ENCODE measurements around the gene TOMM7.
A peak's percentile ranks its signal among the peaks of the same experiment; 100 is the strongest.

Gene TOMM7

DNA sequence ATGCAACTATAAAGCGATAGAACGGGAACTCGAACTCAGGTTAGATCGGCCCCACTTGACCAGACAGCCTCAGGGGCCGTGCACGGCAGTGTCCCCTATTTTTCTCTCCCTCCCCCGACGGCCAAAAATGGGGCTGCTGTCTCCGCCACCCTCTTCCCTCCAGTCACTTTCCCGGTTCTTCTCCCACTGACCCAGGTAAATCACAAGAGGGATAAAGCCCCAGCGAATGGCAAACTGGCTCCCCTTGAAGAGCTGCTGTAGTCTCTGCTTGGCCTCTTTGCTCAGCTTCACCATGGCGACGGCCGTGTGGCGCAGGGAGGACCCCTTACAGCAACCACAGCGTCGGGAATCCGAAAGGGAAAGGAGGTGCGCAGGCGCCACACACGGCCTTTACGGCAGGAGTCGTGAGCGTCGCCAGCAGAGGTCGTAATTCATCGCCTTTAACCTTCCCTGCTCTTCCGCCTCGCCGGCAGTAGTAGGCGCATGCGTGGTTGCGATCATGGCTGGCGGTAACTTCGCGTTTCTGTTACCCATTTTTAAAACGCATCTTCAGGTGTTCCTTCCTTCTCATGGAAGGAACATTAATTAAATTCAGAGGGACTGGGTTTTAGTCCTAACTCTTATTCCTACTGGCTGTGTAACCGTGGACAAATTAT, at the start of gene TOMM7:
Gene TOMM7, minus strand, starts transcription at position 364 of the 656 bp plus-strand sequence. Its CDS starts 70 bp downstream, at position 294.
- DNase-seq, result peak; percentile 87
- H3K27me3 ChIP-seq (replicated peaks), result no peaks in the 10 kb centered on the region
- TF ChIP-seq, protein P1, sequence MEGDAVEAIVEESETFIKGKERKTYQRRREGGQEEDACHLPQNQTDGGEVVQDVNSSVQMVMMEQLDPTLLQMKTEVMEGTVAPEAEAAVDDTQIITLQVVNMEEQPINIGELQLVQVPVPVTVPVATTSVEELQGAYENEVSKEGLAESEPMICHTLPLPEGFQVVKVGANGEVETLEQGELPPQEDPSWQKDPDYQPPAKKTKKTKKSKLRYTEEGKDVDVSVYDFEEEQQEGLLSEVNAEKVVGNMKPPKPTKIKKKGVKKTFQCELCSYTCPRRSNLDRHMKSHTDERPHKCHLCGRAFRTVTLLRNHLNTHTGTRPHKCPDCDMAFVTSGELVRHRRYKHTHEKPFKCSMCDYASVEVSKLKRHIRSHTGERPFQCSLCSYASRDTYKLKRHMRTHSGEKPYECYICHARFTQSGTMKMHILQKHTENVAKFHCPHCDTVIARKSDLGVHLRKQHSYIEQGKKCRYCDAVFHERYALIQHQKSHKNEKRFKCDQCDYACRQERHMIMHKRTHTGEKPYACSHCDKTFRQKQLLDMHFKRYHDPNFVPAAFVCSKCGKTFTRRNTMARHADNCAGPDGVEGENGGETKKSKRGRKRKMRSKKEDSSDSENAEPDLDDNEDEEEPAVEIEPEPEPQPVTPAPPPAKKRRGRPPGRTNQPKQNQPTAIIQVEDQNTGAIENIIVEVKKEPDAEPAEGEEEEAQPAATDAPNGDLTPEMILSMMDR (IDR thresholded peaks at IDR 0.05; ENCODE audit: low read depth, low read length, missing control alignments), result no peak
- H3K36me3 ChIP-seq (replicated peaks), result peaks cover 2% of the 10 kb centered on the region
- H3K27ac ChIP-seq, result peak within 1 kb of the TSS; percentile 91
- H3K4me3 ChIP-seq (ENCODE audit: low read depth, low read length), result peak within 1 kb of the TSS; percentile 96
- in situ Hi-C loops (cut with HindIII; ENCODE audit: low pct_ligation_motif_present, low sequenced_read_pairs), result no loop called here

DNA sequence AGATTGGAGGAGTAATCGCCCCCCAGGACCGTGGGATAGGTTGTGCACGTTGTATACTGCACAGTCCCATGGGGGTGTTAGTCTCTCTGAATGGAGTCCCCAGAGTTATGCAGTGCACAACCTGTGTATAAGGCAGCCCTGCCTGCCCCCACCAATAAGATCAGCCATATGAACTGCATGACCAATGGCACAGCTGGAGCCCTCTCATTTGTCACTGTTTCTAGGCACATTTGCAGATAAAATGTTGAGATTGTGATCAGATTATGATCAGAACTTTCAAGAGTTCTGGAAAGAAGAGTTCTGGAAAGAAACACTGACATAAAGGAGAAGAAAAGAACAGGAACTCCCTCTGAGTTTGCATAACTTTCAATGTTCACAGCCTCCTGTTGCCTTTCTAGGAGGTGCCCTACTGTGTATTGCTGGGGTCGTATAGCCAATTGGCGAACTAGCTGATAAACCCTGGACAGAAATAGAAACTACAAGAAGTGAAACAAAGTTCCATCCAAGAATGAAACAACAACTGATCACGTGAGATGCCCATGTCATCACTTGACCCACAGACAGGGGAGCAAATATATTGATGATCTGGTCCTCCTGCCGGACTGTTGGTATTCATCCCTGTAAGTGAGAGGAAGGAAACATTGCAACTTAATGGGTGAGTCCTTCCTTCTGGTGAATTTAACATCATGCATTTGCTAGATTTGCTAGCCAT, 49.6 kb upstream of the TOMM7 start:
- in situ Hi-C loops (cut with HindIII; ENCODE audit: low pct_ligation_motif_present, low sequenced_read_pairs), result loop anchor here (25.0 kb wide), 1 partner anchor 190 kb away; no protein-coding TSS in a partner anchor

DNA sequence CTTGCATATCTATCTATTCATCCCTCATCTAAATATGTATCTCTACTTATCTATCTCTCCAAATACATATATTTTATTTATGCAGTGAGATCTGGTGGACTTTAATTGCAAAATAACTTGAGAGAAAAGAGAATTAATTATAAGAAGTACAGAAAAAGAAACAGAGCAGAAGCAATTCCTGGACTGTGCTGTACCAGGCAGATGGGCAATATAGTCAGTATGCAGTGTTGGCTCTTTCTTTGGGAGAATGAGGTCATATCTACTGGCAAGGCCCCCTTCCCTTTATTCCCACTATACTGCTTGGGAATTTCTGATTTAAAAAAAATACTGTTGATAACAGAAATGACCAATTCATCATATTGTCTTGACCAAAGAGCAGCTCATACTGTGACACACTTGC, 49.0 kb upstream of the TOMM7 start:
- Histone ChIP-seq H3K27ac (no peak overlapping the region), H3K36me3 (replicated peaks) (no peaks in the 10 kb centered on the region), H3K4me3 (ENCODE audit: low read depth, low read length) (no peak overlapping the region), H3K27me3 (replicated peaks) (no peaks in the 10 kb centered on the region)
- no peak for DNase-seq
- TF ChIP-seq, protein P1 (IDR thresholded peaks at IDR 0.05; ENCODE audit: low read depth, low read length, missing control alignments), result no peak
- in situ Hi-C loops (cut with HindIII; ENCODE audit: low pct_ligation_motif_present, low sequenced_read_pairs), result loop anchor here (25.0 kb wide), 1 partner anchor 191 kb away; no protein-coding TSS in a partner anchor

More for the DNA sequence above, 49.6 kb upstream of the TOMM7 start:
- H3K36me3 ChIP-seq (replicated peaks), result no peaks in the 10 kb centered on the region
- DNase-seq, result no peak
- no peaks in the 10 kb centered on the region for H3K27me3 ChIP-seq (replicated peaks)
- TF ChIP-seq, protein P1 (IDR thresholded peaks at IDR 0.05; ENCODE audit: low read depth, low read length, missing control alignments), result no peak
- H3K27ac ChIP-seq, result no peak overlapping the region
- no peak overlapping the region for H3K4me3 ChIP-seq (ENCODE audit: low read depth, low read length)

DNA sequence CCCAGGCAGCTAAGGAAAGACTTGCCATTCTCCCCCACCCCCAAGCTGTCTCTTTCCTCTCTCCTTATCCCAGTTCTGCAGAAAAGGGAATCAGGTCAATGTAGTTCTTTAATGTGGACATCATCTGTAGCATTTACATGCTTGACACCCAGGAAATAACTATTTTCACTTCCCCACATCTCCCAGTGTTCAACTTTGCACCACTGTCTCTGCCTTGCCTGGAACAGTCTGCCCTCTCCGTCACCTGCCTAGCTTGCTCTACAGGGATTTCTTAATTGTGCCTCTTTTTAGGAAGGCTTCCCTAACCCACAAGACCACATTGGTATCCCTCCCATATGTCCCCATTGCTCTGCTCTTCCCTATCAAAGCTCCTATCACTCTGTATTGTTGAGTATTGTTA, 45.9 kb upstream of the TOMM7 start:
- Histone ChIP-seq H3K4me3 (ENCODE audit: low read depth, low read length) (no peak overlapping the region), H3K27ac (no peak overlapping the region), H3K27me3 (replicated peaks) (no peaks in the 10 kb centered on the region), H3K36me3 (replicated peaks) (no peaks in the 10 kb centered on the region)
- TF ChIP-seq, protein P1 (IDR thresholded peaks at IDR 0.05; ENCODE audit: low read depth, low read length, missing control alignments), result no peak
- in situ Hi-C loops (cut with HindIII; ENCODE audit: low pct_ligation_motif_present, low sequenced_read_pairs), result loop anchor here (25.0 kb wide), 1 partner anchor 194 kb away; no protein-coding TSS in a partner anchor
- DNase-seq, result no peak

DNA sequence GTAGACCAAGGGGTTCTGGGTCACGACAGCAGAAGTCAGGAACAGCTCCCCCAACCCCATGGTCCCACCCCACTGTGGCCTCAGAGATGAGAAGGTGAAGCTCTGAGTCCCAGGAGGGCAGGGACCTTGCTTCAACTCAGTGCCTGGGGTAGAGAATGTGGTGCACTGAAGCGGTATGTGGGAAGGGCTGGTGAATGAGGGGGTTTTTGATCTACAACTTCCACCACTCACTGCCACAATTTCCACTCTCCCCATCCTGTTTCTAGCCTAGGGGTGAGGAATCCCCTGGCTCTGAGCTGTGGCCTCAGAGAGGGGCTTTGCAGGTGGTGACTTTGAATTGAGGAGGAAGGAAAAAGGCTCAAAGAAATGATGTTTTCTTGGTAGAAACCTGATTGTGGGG, 44.9 kb upstream of the TOMM7 start:
- Histone ChIP-seq H3K27ac (peak overlapping the region; percentile 3), H3K36me3 (replicated peaks) (no peaks in the 10 kb centered on the region), H3K4me3 (ENCODE audit: low read depth, low read length) (no peak overlapping the region), H3K27me3 (replicated peaks) (no peaks in the 10 kb centered on the region)
- TF ChIP-seq, protein P1 (IDR thresholded peaks at IDR 0.05; ENCODE audit: low read depth, low read length, missing control alignments), result no peak
- no peak for DNase-seq
- in situ Hi-C loops (cut with HindIII; ENCODE audit: low pct_ligation_motif_present, low sequenced_read_pairs), result loop anchor here (25.0 kb wide), 1 partner anchor 195 kb away; no protein-coding TSS in a partner anchor
